Kidney (tissue), 14 donors: ENCODE measurements around the gene MAPRE2. TPM values are rescaled to one million over a fixed set of nuclear protein-coding genes. Genes with fewer than 3 reads are reported as not detected.
A peak's percentile ranks its signal among the peaks of the same experiment; 100 is the strongest.

Experiments
- DNase-seq, 5 donors: peaks; one replicate each; pipeline ENCODE4 v3.0.0-alpha.2; 2013 to 2020
- FAIRE-seq: peaks from 2 replicates; lab custom pipeline; 2012; peaks lifted over from hg19 to GRCh38; lab: Jason Lieb, UNC
- H3K27ac ChIP-seq, 2 donors: one replicate each; pipeline ENCODE4 v1.7.0; 2013; ENCODE audit warnings: low read depth in 2 of 2, low read length in 2 of 2, inconsistent platforms in 1 of 2
- H3K27me3 ChIP-seq: one replicate; pipeline ENCODE4 v1.7.1; 2013; ENCODE audit warnings: low read length, inconsistent platforms; ENCODE audit not compliant: control insufficient read depth, insufficient read depth
- H3K36me3 ChIP-seq, 3 donors: one replicate each; pipeline versions ENCODE4 v1.7.0 to v1.7.1; 2013; ENCODE audit warnings: low read length in 3 of 3, control low read depth in 1 of 3, inconsistent platforms in 1 of 3; ENCODE audit not compliant: insufficient read depth in 3 of 3, control insufficient read depth in 2 of 3
- H3K4me1 ChIP-seq, 3 donors: one replicate each; pipeline versions ENCODE4 v1.7.0 to v1.7.1; 2013; ENCODE audit warnings: low read length in 3 of 3, inconsistent platforms in 1 of 3, low read depth in 1 of 3; ENCODE audit not compliant: control insufficient read depth in 2 of 3, insufficient read depth in 2 of 3
- H3K4me3 ChIP-seq, 3 donors: one replicate each; pipeline versions ENCODE4 v1.7.0 to v1.8.1; 2013; ENCODE audit warnings: low read length in 3 of 3, control low read depth in 1 of 3, inconsistent platforms in 1 of 3
- H3K9ac ChIP-seq, 3 donors: one replicate each; pipeline versions ENCODE4 v1.7.0 to v1.7.1; 2013; ENCODE audit warnings: low read length in 3 of 3, control low read depth in 1 of 3, inconsistent platforms in 1 of 3
- H3K9me3 ChIP-seq, 3 donors: one replicate each; pipeline versions ENCODE4 v1.7.0 to v1.7.1; 2013; ENCODE audit warnings: low read length in 3 of 3, control low read depth in 1 of 3, inconsistent platforms in 1 of 3; ENCODE audit not compliant: control insufficient read depth in 2 of 3, insufficient read depth in 1 of 3
- CTCF ChIP-seq: IDR thresholded peaks from 3 replicates; pipeline ENCODE4 v1.5.1; 2012; ENCODE audit warnings: mild to moderate bottlenecking, moderate library complexity, borderline replicate concordance; ENCODE audit not compliant: insufficient read depth; ENCODE audit errors: extremely low read depth
- intact Hi-C: fragments of 100-400 bp; cut with DNase I; formaldehyde crosslinking; loops from one replicate; pipeline ENCODE4 v1.11.1; 2022
- polyA plus RNA-seq: library from polyadenylated mRNA; stranded (reverse); fragments of 350-450 nt; fragmentation: Illumina TruSeq; extraction: RNeasy Lipid Tissue Mini Kit (QIAGEN cat#74804); gene quantifications from one replicate; pipeline ENCODE4 v1.2.3, GENCODE V29; 2014; ENCODE audit warnings: low read depth, low replicate concordance; ENCODE audit not compliant: insufficient read depth
- total RNA-seq: library from RNA; stranded (reverse); fragmentation: NEBNext Ultra II Directional; extraction: Animal tissue kit (Norgen Biotek cat#: 25700); gene quantifications from one replicate; pipeline ENCODE4 v1.2.1, GENCODE V29; 2021
- donor health status: control.
- donor health status: control.
- donor health status: control.
- donor health status: control.
- donor health status: control.
- donor health status: DM: yes; HTN: yes; CAD: no.
- donor health status: Normal renal cell carcinoma (clear cell type).

Gene MAPRE2
- total and polyA plus RNA-seq, 2 donors from 2014 or later = 15.2 to 30.2 TPM

GRCh38 chr18:35026407-35027061, 14.7 kb upstream of the MAPRE2 start:
- intact Hi-C loops = no loop called here
- no peaks in the 10 kb centered on the region for H3K27me3 ChIP-seq
- H3K4me3 ChIP-seq = no peak overlapping the region
- no peaks in the 10 kb centered on the region for H3K36me3 ChIP-seq
- H3K27ac ChIP-seq = no peak overlapping the region
- peaks cover 0 to 7% (median 4%) of the 10 kb centered on the region in 3 donors for H3K4me1 ChIP-seq
- no peak overlapping the region for H3K9ac ChIP-seq
- H3K9me3 ChIP-seq = no peaks in the 10 kb centered on the region
- DNase-seq (peak in 1 of 5 donors; percentile 25), FAIRE-seq (no peak)
- no peak for TF ChIP-seq CTCF

- FAIRE-seq (no peak), DNase-seq (no peak)
- H3K4me1 ChIP-seq = peaks cover 0 to 7% (median 4%) of the 10 kb centered on the region in 3 donors
- intact Hi-C loops = no loop called here
- H3K4me3 ChIP-seq = no peak overlapping the region
- H3K27ac ChIP-seq = no peak overlapping the region
- no peaks in the 10 kb centered on the region for H3K27me3 ChIP-seq
- no peaks in the 10 kb centered on the region for H3K9me3 ChIP-seq
- no peak for TF ChIP-seq CTCF
- no peak overlapping the region for H3K9ac ChIP-seq
- no peaks in the 10 kb centered on the region for H3K36me3 ChIP-seq
Observed at GRCh38 chr18:35027206-35027605, 14.0 kb upstream of the MAPRE2 start.

GRCh38 chr18:35028536-35028935, 12.7 kb upstream of the MAPRE2 start:
- FAIRE-seq (no peak), DNase-seq (no peak)
- Histone ChIP-seq H3K27ac (no peak overlapping the region), H3K27me3 (no peaks in the 10 kb centered on the region), H3K36me3 (no peaks in the 10 kb centered on the region), H3K9ac (no peak overlapping the region), H3K4me1 (peaks cover 0 to 7% (median 4%) of the 10 kb centered on the region in 3 donors), H3K9me3 (no peaks in the 10 kb centered on the region), H3K4me3 (no peak overlapping the region)
- TF ChIP-seq CTCF = no peak
- intact Hi-C loops = no loop called here

- Histone ChIP-seq H3K4me3 (peak overlapping the region in 1 of 3 donors; percentile 32), H3K27me3 (no peaks in the 10 kb centered on the region), H3K9ac (no peak overlapping the region), H3K4me1 (peaks cover 0 to 7% (median 4%) of the 10 kb centered on the region in 3 donors), H3K36me3 (no peaks in the 10 kb centered on the region), H3K27ac (no peak overlapping the region), H3K9me3 (no peaks in the 10 kb centered on the region)
- no peak for TF ChIP-seq CTCF
- intact Hi-C loops = no loop called here
- FAIRE-seq (no peak), DNase-seq (peak in 1 of 5 donors; percentile 74)
Observed at GRCh38 chr18:35029103-35029502, 12.1 kb upstream of the MAPRE2 start.
